CD4-positive, alpha-beta T cell treated with Interferon gamma for 1 hour (primary cell): ENCODE data around the gene EEIG1.

Experiments used
- DNase-seq: peaks from one replicate; pipeline ENCODE4 v3.0.0-alpha.2; 2020

Gene EEIG1

DNA sequence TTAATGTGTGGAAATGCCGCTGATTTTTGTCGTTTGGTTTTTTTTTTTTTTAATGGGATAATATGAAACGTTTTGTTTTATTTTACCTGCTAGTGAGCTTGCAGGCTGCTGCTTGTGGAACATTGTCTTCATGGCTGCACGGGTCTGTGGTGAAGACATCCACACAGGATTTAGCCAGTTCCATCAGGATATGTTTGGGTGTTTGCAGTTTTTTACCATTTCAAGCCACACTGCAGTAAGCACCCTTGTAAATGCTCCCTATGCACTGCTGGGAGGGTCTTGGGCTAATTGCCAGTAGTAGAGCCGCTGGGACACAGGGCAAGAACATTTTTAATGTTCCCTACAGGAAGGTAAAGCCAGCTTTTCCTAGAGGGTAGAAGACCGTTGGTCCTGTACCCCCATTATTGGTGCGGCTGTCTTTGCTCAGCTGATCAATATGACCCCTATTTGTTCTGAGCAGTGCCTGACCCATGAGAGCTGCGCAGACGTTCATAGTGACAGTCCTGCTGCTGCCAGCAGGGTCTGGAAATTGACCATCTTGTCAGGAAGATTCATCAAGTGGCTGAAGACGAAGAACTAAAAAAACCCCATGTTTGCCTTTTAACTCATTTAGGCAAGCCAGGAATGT lies 20.5 kb upstream of the EEIG1 start:
- DNase-seq: no peak

DNA sequence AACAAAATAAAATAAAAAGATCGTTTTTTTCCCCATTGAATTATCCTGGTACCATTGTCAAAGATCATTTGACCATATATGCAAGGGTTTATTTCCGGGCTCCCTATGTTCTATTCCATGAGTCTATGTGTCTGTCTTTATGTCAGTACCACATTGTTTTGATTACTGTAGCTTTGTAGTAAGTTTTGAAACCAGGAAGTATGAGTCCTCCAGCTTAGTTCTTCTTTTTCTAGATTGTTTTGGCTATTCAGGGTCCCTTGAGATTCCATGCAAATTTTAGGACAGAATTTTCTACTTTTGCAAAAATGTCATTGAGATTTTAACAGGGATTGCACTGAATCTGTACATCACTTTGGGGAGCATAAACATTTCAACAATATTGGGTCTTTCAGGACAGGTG lies 18.7 kb upstream of the EEIG1 start:
- no peak for DNase-seq

DNA sequence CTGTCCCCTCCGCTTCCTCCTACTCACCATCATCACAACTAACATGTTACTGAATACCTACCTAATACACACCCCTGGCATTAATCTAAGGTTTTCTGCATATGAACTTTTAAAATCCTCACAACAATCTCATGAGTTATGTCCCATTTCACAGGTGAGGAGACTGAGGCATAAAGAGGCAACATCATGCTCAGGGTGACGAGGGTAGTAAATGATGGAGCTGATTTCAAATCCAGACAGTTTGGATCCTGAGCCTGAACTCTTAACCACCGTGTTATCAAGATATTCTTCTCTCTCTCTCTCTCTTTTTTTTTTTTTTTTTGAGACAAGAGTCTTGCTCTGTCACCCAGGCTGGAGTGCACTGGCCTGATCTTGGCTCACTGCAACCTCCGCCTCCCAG lies 12.9 kb upstream of the EEIG1 start:
- DNase-seq: no peak

DNA sequence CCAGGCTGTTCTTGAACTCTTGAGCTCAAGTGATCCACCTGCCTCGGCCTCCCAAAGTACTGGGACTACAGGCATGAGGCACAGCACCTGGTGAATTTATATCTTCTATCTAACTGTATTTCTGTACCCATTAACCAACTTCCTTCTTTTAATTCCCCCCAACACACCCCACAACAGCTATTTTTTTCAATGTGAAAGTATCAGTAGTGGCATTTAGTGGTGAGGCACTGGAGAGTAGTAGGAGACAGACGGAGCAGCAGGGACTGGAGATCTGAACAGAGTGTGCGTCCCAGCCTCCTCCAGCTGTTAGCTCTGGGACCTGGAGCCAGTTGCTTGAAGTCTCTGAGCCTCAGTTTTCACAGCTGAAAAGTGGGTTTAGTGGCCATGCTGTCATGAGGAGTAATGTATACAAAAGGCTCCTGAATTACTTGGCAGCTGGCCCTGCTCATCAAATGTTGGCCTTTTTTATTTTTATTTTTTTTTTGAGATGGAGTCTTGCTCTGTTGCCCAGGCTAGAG lies 11.0 kb upstream of the EEIG1 start:
- DNase-seq: no peak

DNA sequence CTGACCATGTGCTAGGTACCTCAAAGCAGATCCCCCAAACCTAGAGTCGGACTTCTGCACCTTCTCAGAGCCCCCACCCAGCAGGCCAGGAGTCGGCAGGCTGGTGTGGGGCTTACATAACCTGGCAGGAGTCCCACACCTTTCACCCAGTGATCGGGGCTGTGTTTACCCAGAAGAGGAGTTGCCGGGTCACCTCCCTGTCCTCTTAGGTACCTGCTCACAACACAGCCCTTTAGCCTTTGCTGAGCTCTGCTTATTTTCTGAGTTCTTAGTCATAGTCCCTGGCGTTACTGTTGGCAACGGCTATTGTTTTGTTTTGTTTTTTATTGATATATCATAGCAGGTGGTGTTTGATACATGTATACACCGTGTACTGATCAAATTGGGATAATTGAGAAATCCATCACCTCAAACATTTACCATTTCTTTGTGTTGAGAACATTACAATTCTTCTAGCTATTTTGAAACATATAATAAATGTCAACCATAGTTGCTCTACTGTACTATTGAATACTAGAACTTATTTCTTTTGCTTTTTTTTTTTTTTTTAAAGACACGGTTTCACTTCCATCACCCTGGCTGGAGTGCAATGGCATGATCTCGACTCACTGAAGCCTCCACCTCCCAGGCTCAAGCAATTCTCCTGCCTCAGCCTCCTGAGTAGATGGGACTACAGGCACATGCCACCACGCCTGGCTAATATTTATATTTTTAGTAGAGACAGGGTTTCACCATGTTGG lies 10.4 kb upstream of the EEIG1 start:
- peak; percentile 22 for DNase-seq

DNA sequence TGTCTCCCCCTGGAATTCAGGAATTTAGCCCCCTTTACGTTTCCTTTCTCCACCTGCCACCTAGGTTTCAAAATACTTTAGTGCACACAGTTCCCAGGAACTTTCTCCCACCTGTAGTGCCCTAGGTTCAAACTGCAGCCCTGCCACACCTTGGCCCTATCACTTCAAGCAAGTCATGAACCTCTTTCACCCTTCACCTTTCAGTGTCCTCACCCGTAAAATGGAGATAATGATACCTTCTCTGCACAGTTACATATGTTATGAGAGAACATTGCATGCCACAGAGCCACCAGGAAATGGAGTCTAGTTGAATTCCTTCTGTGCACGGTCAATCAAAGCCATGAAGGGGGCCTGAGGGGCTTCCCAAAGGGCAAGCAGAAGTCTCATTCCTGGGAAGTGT lies 9.8 kb upstream of the EEIG1 start:
- DNase-seq: no peak

DNA sequence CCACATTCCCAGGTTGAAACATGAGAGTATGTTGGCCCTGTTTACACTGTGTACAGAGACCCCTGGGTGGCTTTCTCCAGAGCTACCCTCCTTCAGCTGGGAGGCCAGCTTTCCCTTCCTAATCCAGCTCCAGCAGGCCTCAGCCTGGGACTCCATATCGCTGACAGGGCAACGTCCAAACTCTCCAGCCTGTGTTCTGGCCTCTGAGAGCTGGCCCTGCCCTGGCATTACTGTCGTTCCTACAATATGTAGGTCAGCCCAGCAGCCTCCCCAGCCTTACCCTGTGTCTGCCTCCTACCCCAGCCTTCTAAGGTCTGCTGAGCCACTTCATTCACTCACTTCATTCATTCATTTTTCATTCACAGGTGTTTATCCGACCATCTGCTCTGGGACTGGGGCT lies 8.3 kb upstream of the EEIG1 start:
- DNase-seq: no peak

DNA sequence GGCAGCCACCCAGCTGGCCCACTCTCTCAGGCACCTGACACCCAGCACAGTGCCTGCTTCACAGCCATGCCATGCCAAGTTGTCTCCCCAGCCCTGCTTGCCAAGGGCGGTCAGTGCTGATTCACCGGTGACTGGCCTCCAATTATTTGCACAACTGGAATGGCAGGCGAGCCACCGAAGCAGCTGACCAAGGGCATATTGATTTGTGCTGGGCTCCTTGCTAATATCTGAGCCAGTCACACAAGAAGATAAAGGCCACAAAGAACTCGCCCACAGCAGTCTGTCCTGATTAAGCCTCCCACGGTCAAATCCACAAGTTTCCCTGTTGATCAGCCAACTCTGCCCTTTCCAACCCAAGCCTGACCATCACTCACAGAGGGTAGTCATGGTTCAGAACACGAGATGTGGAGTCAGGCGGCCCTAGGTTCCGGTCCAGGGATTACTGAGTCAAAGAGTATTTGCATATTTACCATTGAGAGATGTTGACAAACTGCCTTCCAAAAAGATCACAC lies 6.4 kb upstream of the EEIG1 start:
- no peak for DNase-seq

DNA sequence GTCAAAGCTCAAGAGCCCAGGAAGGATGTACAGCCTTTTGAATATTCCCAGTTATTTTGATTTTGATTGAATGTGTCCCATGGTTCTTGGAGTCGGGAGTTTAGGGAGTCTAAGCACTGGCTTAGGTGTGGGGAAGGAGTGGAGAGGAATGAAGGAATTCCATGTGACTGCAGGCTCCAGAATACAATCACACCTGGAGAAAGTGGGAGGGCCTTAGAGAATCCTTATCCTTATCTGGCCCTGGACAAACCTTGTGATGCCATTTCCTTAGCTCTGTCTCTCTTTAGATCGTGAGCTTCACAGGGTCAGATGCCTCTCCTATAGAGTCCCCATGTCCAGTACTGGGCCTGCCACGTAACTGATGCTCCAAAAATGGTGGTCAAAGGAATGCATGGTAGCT lies 4.2 kb upstream of the EEIG1 start:
- DNase-seq: no peak

DNA sequence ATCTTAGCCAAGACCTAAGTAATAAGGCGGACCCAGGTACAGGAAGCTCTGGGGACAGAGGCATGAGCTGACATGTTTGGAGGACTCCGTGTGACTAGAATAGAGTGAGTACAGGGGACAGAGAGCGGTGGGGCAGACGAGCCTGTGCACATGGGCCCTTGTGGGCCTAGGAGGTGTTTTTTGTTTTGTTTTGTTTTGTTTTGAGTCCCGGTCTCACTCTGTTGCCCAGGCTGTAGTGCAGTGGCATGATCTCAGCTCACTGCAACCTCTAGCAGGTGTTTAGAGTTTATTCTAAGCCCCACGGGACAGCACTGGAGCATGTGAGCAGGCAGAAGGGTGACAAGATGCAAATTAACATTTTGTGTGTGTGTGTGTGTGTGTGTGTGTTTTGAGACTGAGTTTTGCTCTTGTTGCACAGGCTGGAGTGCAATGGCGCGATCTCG lies 3.1 kb upstream of the EEIG1 start:
- peak; percentile 80 for DNase-seq

DNA sequence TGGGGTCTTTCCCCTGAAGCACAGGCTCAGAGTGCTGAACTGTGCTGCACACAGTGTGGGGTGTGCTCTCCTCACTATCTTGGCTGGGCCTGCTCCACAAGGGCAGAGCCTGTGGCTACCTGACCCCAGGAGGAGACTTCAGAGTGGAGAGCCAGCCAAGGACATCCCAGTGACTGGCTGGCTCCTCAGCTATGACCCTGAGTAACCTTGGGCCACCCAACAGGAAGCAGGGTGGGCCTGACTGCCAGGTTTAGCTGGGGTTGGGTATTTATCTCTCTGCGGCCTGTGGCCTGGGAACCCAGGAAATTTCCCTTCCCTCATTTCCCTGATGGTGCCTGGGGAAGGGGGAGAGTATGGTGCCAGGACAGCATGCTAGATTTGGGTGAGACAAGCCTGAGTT lies 2.1 kb upstream of the EEIG1 start:
- DNase-seq: no peak

DNA sequence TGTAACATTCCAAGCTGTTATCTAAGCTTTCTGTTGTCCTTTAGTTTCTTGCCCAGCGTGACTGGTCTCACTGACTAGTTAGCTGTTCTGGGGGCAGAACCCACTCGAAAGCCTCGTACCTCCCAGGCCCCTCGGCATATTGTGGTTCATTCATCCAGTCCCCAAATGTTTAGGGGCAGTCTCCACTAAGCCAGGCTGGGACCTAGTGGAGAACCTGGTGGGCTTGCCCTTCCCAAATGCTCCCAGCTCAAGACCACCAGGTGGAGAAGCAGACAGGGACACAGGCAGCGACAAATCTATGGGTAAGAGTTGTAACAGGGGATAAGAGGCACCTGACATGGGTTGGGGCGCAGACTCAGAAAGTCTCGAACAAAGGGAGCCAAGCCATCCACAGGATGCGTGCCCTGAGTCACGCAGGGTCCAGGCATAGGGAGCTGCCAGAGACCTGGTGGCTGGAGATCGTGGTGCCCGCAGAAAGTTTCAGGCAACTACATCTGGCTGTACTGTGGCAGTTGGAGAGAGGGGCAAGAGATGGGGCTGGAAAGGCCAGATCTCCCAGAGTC lies 851 bp upstream of the EEIG1 start:
- no peak for DNase-seq

DNA sequence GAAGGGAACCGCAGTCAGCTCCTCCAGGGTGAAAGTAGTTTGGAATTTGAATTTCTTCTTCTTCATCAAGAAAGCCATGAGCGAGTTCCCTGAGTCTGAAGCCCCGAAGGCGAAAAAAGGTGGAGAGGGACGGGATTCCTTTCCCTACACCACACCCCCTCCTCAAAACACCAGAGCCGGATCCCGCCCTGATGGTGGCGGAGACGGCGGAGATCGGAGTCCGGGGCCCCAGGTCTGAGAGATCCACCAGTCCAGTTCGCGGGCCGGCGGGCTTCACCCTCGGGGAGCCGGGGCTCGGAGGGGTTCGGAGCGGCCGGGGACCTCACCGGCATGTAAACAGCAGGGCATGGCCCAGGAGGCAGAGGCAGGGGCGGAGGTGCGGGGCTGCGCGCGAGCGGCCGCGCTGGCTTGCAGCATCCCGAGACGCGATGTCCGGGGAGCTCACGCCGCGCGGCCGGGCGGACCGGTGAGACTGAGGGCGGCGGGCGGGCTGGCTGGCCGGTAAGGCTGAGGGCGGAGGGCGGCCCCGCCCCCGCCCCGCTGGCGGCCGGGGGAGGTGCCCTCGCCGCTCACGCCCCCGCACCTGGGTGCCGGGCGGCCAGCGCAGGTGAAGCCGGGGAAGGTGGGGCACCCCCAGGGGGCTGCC lies 606 bp downstream of the EEIG1 start:
- DNase-seq: peak; percentile 57

DNA sequence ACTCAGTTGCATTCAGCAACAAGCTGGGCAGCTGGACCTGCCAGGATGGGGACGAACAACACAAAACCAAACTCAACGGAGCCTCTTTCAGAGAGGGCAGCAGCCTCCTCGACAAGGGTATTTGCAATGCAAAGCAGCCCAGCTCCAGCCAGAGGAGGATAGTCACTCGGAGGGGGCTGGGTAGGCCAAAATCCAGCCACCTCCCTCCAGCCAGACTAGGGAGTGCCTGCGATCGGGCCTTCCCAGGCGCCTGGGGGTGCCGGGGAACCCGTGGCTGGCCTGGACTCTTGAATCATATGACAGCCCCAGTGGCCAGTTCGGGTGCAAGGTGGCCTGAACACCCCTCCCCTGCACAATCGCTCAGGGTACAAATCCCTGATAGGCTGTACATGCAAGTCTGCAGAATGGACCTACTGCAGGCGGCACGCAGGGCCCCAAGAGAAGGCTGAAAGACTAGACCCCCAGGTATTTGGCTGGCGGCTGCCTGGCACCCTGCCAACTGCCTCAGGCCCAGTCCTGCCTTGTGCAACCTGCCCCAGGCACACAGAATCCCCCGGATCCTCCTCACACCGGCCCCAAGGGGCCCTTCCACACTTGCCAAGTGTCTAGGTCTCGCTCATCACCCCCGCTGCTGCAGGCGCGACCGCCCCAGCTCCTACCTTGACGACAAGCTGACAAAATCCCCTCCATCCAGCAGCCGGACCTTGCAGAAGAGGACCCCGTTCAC lies 1.3 kb downstream of the EEIG1 start:
- DNase-seq: no peak

DNA sequence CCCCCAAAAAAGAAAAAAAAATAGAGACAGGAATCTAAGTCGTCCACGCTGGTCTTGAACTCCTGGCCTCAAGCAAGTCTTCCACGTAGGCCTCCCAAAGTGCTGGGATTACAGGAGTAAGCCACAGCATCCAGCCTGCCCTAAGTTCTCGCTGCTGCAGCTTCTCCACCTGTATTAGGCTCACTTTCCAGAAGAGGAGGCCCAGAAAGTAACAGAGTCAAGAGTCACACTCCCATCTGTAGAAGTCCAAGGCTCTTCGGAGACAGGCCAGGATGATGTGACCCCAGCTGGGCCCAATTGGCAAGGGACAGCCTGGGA lies 1.8 kb downstream of the EEIG1 start:
- no peak for DNase-seq

DNA sequence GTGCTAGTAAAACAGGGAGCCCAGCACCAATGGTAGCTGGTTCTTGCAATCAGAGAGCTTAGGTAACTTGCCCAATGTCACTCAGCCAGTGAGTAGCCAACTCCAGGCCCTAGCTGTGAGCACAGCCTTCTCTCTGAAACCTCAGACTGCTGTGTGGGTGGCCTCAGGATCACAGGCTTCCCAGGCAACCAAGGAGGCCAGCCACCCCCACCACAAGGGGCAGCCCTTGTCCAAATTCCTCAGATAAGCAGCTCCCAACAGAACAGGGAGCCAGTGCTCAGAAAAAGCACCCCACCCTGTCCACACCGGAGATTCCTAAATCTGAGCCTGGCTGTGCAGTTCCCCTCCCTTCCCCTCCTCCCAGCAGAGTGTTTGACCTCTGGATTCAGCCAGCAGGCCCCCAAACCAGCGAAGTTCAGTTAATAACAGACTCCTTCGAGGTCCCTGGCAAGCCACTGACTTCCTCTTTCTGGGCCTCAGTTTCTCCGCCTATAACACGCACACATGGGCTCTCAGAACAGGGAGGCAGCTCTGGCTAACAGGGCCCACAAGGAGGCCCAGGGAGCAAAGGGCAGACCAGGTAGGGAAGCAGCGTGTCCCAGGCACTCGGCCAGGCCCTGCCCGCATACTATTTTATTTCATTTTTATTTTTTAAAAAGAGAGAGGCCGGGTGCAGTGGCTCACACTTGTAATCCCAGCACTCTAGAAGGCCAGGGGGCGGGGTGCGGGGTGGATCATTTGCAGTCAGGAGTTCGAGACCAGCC lies 2.7 kb downstream of the EEIG1 start:
- no peak for DNase-seq

DNA sequence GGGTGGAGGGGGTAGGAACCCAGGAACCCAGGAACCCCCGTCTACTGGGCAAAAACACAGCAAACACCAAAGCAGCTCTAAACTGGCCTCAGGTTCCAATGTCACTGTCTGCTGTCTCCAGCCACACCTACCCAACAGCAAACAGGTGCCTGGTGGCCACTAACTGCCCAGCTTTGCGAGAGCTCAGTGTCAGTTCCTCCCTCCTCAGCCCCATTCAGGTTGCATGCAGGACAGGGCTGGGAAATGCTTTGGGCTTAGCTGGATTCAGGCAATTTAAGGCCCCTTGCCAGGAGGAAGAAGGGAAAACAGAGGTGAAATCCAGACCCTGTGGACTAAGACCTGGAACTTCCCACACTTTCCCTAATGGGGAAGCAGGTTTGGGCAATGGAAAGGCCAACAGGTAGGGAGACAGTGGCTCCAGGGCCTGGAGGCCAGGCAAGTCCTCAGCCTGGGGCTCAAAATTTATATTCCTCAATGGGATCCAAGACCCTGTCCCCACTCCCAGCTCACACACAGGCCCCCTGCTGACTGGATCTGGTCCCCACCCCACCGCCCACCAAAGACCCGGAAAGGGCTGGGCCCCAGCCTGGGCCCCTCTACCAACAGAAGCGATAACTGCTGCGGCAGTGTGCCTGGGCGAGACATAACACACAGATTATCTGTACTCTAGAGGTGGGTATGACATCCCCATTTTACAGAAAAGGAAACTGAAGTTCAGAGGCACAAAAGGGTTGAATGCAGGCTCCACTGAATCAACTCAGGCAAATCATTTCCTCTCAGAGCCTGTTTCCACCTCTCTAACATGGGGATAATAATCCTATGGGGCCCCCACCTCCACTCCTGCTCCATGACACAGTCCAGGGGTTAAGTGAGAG lies 3.5 kb downstream of the EEIG1 start:
- DNase-seq: no peak

DNA sequence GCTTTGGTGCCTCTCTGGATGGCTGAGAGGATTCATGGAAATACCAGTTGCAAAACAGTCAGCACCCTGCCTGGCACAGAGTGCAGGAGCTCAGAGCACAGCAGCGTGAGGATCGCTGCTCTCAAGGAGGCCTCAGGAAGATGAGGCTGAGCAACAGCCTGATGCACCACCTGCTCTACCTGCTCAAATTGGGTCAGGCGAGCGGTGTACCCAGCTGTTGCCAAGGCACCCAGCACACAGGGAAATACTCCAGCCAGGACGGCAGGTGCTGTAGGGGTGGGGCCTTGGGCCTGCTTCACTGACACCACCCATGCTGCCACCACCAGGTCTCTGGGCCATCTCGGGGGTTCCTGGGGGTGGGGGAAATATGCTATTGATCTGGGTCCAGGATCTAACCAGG lies 4.3 kb downstream of the EEIG1 start:
- DNase-seq: peak; percentile 51

DNA sequence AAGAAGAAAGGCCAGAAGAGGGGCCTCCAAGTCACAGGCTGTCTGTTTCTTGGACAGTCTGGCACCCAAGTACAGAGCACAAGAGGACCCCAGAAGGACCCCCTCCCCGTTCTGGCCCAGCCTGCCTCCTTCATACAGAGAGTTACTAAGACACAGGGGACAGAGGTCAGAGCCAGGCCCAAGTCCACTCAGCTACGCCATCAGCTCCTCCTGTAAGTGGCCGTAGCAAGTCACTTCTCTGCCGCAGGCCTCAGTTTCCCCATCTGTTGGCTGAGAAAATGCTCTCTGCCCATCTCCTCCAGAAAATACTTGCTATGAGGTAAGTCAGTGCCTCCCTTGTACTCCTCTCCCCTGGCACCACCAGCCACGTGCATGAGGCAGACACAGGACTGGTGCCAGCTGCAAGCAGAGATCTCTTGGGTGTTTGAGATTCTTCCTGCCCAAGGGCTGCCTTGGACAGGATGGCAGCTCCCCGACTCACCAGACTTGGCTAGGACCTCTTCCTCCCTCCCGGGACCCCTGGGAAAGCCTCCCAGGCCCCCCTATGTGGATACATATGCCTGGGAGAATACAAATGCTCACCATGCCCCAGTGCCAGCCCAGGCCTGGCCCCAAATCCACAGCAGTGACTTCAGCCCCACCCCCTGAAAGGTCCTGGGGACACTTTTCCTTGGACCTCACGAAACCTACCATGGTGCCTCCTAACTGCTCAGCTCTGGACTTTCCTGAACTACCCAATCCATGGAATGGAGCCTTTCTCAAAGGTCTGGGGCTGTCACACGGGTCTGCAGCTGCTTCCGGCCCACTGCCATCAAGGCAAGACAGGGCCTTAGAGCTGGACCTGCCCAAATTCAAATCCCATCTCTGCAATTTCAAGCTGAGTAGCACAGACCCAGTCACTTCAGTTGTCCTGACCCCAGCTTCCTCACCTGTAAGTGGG lies 5.1 kb downstream of the EEIG1 start:
- no peak for DNase-seq

DNA sequence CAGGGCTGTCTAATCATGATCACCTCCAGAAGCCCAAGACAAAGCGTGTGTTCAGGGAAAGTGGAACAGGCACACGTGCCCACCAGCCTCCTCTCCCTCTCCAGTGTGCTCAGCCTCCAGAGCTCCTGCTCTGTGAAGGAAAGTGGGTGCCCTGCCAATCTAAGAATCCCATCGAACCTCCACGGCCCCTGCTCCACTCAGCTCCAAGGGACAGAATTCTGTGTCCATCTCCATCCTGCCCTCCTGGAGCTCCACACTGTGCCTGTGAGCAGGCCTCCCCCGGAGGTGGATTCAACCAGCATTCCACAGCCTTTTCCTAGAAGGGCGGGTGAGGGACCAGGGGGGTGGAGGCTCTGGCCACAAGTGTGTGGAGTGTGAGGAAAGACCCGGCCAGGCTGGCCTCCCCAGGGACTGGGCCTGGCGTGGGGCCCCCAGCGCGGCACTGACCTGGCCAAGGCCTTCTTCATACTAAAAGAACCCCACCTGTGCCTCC lies 6.0 kb downstream of the EEIG1 start:
- DNase-seq: no peak
